Ecto neural progenitor cell (in vitro differentiated cells): Measurements from ENCODE around the gene ABCD4.
"Not testable (repeated sequence)": the region's sequence is repeated elsewhere in the genome, so short reads cannot be mapped to it uniquely, and the experiment has no call there.

Experiments used
- DNase-seq: peaks from one replicate; pipeline ENCODE4 v3.0.0-alpha.2; 2018; ENCODE audit warnings: low spot score

The ABCD4 gene

DNA sequence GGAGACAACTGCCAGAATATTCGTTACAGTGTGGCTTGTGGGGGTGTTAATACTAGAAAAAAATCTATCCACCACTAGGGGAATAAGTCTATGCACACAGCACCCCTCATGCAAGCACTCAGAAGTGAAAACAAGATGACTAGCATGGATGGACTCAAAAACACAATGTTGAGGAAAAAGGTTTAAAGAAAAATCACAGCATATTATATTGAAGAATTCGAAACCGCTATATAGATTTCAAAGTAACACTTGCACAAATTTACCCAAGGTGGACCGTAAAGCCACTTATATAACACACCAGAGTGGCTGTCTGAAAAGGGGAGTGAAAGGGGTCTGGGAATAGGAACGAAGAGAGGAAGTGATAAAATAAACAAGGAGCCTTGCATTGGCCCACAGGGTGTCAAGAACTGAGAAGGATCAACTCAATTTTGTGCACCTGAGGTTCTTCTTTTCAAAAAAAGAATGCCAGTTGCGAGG, 544 bp downstream of the ABCD4 start:
- DNase-seq = no peak

DNA sequence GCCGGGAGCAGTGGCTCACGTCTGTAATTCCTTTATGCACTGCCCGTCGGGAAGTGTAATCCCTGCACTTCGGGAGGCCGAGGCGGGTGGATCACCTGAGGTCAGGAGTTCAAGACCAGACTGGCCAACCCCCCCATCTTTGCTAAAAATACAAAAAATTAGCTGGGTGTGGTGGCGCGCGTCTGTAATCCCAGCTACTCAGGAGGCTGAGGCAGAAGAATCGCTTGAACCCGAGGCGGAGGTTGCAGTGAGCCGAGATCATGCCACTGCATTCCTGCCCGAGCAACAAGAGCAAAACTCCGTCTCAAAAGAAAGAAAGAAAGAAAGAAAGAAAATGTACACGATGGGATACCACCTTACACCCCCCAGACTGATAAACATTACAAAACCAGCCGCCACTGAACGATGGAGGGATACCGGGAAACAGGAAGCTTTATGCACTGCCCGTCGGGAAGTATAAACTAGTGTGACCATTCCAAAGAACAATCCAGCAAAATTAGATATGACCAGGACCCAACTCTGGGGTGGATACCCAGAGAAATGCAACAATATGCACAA, 1.1 kb downstream of the ABCD4 start:
- DNase-seq = no peak

GRCh38 chr14:74299061-74299545, 3.6 kb downstream of the ABCD4 start:
- no peak for DNase-seq

DNA sequence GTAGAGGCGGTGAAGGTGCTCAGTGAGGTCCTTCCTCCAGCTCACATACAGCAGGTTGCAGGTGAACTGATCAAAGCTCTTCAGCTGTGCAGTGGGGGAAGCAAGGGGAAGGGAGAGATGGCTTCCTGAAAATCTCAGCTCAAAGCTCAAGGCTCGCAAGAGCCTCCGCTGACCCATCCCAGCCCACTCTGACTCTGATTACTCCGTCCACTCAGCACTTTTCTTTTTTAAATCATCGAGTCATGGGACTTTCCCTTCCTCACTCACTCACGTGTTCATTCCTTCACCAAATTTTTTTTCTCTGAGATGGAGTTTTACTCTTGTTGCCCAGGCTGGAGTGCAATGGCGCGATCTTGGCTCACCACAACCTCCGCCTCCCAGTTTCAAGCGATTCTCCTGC, 4.7 kb downstream of the ABCD4 start:
- no peak for DNase-seq

DNA sequence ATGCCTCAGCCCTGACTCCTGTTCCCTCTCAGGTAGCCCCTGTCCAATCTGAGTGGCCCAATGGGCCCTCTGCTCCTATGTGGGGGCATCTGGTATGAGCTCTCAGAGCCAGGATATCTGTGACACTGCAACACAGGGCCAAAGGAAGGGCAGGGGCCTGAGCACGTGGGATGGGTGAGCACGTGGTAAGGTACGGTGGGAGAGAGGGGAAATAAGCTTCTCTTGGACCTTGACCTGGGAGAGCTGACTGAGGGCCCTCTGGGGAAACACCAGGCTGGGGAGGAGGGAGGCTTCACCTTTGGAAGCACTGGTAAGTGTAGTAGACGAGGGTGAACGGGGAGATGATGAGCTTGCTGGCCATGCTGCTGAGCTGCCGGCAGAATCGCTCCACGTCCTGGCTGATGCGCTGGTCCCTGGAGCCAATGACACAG, 6.7 kb downstream of the ABCD4 start:
- DNase-seq = no peak

DNA sequence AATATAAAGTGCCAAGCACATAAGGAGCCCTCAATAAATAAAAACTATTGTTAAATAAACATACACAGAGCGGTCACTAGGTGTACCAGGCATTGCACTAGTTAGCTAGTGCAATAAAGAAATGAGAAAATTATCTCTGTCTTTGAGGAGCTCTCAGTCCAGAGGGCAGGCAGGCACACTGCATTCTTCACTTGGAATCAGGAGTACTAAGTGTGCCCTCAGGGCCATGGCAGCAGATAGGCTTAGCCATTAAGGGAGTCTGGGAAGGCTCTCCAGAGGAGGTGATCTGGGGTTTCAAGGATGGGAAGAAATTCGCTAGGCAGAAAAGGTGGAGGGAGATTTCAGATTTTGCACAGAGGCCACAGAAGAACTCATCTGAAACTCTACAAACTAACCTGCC, 9.1 kb downstream of the ABCD4 start:
- no peak for DNase-seq

- DNase-seq = no peak
Observed at GRCh38 chr14:74292061-74292460, 10.7 kb downstream of the ABCD4 start.

DNA sequence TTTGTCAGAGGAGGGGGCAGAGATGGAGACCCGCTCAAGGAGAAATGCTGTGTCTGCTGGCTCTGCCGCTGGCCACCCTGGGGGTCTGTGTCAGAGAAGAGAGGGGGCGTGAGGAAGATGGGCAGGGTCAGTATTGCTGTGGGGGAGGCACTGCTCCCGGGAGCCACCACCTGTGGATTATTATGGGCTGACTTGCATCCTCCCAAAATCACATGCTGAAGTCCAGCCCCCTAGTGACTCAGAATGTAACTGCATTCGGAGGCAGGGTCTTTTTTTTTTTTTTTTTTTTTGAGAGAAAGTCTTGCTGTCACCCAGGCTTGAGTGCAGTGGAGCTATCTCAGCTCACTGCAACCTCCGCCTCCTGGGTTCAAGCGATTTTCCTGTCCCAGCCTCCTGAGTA, 12.3 kb downstream of the ABCD4 start:
- no peak for DNase-seq

DNA sequence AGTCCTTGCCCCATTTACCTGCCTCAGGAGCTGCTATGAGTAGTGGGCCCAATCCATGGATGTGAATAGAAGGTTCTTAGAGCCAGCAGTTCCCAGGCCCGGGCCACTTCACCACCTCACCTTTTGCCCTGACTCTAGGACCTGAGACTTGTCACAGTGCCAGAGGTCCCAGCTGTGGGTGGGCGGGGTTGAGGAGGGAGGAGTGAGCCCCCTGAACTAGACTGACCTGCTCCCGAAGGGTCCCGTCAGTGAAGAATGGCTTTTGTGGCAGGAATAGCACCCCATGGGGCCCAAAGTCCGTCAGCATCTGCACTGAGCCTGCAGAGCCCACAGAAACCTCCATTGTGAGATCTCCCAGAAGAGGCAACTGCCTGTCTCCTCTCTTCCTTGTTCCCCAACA, 12.9 kb downstream of the ABCD4 start:
- DNase-seq = no peak

DNA sequence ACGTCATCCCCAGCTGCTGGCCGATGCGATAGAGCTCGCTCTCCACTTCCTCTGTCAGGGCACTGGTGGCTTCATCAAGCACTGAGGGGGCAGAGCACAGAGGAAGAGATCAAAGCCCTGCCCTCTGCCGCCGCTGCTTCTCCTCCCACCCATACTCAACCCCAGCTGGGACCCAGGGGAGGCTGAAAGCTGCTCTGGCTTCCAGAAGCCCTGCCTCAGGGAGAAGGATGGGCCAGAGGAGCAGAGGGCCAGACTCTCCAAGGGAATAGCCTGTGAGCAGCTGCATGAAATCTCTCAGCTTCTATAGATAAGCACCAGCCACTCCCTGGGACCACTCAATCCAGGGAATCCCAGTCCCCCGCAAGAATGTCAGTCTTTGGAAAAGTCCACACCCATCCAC, 16.0 kb downstream of the ABCD4 start:
- DNase-seq = no peak

DNA sequence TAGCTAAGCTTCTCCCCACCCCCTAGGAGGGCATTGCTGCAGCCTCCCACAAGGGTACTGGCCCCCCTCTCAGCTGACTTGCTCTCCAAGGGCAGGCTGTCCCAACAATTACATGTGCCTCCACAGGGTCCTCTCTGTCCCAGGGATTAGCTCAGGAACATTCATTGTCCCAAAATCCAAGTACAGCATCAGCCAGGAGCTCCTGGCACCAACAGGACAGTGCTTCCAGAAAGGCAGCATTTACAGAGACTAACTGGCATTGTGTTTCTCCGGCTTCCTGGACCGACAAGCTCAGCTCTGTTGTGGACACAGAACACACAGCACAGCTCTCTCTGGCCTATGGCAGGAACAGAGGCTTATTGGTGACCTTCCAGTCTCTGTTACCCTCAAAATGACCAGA, 21.7 kb downstream of the ABCD4 start:
- no peak for DNase-seq

DNA sequence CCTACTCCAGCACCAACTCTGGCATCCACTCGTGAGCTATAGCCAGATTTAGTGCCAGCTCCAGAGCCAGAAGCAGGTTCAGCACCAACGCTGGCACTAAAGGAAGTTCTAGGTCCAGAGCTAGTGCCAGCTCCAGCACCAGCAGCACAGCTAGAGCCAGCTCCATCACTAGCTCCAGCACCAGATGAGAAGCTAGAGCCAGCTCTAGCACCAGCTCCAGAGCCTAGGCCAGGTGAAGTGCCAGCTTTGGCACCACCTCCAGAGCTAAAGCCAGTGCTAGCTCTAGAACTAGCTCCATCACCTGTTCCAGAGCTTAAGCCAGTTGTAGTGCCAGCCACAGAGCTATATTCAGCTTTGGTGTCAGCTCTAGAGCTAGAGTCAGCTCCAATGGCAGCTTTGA, 24.7 kb downstream of the ABCD4 start:
- no peak for DNase-seq

- DNase-seq = no peak
Observed at GRCh38 chr14:74275241-74275841, 27.4 kb downstream of the ABCD4 start.

- no peak for DNase-seq
Observed at GRCh38 chr14:74271365-74271764, 31.4 kb downstream of the ABCD4 start.

- not testable (repeated sequence) for DNase-seq
Observed at GRCh38 chr14:74270382-74271177, 32.2 kb downstream of the ABCD4 start.

DNA sequence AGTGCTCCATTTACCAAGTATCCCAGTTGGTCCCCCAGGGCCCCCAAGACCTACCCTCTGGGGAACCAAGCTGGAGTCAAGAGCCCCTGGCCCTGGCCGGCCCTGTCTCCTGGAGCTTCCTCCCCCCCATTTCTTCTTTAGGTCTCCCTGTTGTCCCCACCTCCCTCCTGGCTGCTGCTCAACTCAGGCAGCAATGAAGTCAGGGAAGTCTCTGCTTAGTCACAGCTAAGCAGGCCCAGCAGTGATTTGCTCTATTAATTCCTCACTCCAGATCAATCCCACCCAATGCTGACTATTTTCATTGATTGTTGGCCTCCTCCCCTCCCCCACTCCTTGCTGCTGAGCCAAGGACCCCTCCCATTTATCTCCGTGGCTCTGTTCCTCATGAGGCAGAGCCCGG, 35.1 kb downstream of the ABCD4 start:
- no peak for DNase-seq

- no peak for DNase-seq
Observed at GRCh38 chr14:74265301-74265965, 37.3 kb downstream of the ABCD4 start.

GRCh38 chr14:74263921-74264320, 38.8 kb downstream of the ABCD4 start:
- DNase-seq = no peak

- DNase-seq = no peak
Observed at GRCh38 chr14:74263181-74263580, 39.6 kb downstream of the ABCD4 start.

GRCh38 chr14:74262076-74262475, 40.7 kb downstream of the ABCD4 start:
- no peak for DNase-seq

DNA sequence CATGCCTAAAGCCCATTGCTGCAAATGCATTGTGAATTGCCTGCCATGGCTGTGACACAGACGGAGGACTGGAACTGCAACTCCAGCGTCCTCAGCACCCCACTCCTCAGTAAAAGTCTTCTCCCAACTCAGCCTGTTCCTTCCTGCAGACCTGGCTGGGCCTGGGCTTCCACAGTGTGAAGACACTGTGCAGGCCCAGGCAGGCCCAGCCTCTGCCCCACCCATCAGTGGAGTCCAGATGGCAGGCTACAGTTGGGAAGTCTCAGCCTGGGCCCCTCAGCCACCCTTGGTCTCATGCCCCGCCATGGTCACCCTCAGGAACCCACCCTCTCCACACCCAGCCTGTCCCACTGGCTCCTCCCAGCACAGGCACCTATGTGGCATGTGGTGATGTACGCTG, 41.4 kb downstream of the ABCD4 start:
- no peak for DNase-seq

DNA sequence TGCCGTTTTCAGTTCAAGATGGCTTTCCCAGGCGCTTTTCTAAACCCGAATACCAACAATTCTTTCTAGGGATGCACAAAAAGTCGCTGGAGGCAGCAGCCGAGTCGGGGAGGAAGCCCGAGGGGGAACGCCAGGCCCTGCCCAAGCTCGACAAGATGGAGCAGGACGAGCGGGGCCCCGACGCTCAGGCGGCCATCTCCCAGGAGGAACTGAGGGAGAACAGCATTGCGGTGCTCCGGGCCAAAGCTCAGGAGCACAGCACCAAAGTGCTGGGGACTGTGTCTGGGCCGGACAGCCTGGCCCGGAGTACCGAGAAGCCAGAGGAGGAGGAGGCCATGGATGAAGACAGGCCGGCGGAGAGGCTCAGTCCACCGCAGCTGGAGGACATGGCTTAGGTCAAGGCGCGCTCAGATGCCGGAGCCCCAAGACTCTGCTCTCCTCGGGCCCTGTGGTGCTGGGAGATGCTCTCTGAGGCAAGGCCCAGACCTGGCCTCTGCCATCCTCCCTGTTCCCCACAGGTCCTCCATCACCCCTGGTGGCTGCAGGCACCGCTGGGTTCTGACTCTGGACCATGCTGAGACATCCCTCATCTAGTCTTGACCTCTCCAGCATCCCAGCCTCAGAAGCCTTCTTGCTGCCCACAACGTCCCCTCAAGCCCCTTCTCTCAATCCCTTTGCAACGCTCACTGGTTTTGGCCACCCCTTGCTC, 42.1 kb downstream of the ABCD4 start:
- DNase-seq = no peak
